ENCODE data around the gene PRCC.

Gene PRCC

GRCh38 chr1:156781585-156782186 is 14.4 kb downstream of the PRCC start:
- peaks cover 15% of the 10 kb centered on the region for H3K4me1 ChIP-seq (ENCODE audit: insufficient read depth, low read length, poor library complexity, severe bottlenecking)
- no peaks in the 10 kb centered on the region for H3K9me2 ChIP-seq (replicated peaks; ENCODE audit: low read depth, low read length)
- peaks cover 38% of the 10 kb centered on the region for H4K20me1 ChIP-seq (ENCODE audit: insufficient read depth, low read length, poor library complexity, severe bottlenecking)
- H2AFZ ChIP-seq (ENCODE audit: low read length): no peak overlapping the region
- H3K9ac ChIP-seq (ENCODE audit: low read depth, low read length, poor library complexity, severe bottlenecking): no peak overlapping the region
- H3K9me3 ChIP-seq (ENCODE audit: insufficient read depth, low read depth, low read length): no peaks in the 10 kb centered on the region
- peaks cover 50% of the 10 kb centered on the region for H3K36me3 ChIP-seq (ENCODE audit: insufficient read depth, low read length)
- H3K4me3 ChIP-seq (ENCODE audit: low read length, poor library complexity, severe bottlenecking): no peak overlapping the region
- no peaks in the 10 kb centered on the region for H3K27me3 ChIP-seq (ENCODE audit: insufficient read depth, low read length, poor library complexity, severe bottlenecking)
- TF ChIP-seq CTCF (conservative IDR thresholded peaks at IDR 0.05; ENCODE audit: low read length) (no peak), EZH2phosphoT487 (IDR thresholded peaks at IDR 0.05; ENCODE audit: borderline replicate concordance) (no peak)
- no peaks in the 10 kb centered on the region for H3F3A ChIP-seq (ENCODE audit: low read depth)
- no peak overlapping the region for H3K4me2 ChIP-seq (ENCODE audit: low read depth, low read length, poor library complexity, severe bottlenecking)
- H3K79me2 ChIP-seq (ENCODE audit: insufficient read depth, low read length): peaks cover 68% of the 10 kb centered on the region

- H3K9me2 ChIP-seq (replicated peaks; ENCODE audit: low read depth, low read length): no peaks in the 10 kb centered on the region
- H4K20me1 ChIP-seq (ENCODE audit: insufficient read depth, low read length, poor library complexity, severe bottlenecking): peaks cover 16% of the 10 kb centered on the region
- H3K79me2 ChIP-seq (ENCODE audit: insufficient read depth, low read length): peaks cover 43% of the 10 kb centered on the region
- peaks cover 75% of the 10 kb centered on the region for H3K36me3 ChIP-seq (ENCODE audit: insufficient read depth, low read length)
- no peaks in the 10 kb centered on the region for H3F3A ChIP-seq (ENCODE audit: low read depth)
- H3K4me3 ChIP-seq (ENCODE audit: low read length, poor library complexity, severe bottlenecking): no peak overlapping the region
- no peaks in the 10 kb centered on the region for H3K9me3 ChIP-seq (ENCODE audit: insufficient read depth, low read depth, low read length)
- H3K9ac ChIP-seq (ENCODE audit: low read depth, low read length, poor library complexity, severe bottlenecking): no peak overlapping the region
- no peaks in the 10 kb centered on the region for H3K4me1 ChIP-seq (ENCODE audit: insufficient read depth, low read length, poor library complexity, severe bottlenecking)
- no peak for TF ChIP-seq CTCF (conservative IDR thresholded peaks at IDR 0.05; ENCODE audit: low read length)
- no peak for TF ChIP-seq EZH2phosphoT487 (IDR thresholded peaks at IDR 0.05; ENCODE audit: borderline replicate concordance)
- no peak overlapping the region for H3K4me2 ChIP-seq (ENCODE audit: low read depth, low read length, poor library complexity, severe bottlenecking)
- no peak overlapping the region for H2AFZ ChIP-seq (ENCODE audit: low read length)
- H3K27me3 ChIP-seq (ENCODE audit: insufficient read depth, low read length, poor library complexity, severe bottlenecking): no peaks in the 10 kb centered on the region
These were observed 18.1 kb downstream of the PRCC start for GRCh38 chr1:156785458-156785857.

GRCh38 chr1:156786640-156787039 is 19.3 kb downstream of the PRCC start:
- no peak for TF ChIP-seq CTCF (conservative IDR thresholded peaks at IDR 0.05; ENCODE audit: low read length)
- no peak for TF ChIP-seq EZH2phosphoT487 (IDR thresholded peaks at IDR 0.05; ENCODE audit: borderline replicate concordance)
- H3K9me3 ChIP-seq (ENCODE audit: insufficient read depth, low read depth, low read length): no peaks in the 10 kb centered on the region
- no peak overlapping the region for H3K9ac ChIP-seq (ENCODE audit: low read depth, low read length, poor library complexity, severe bottlenecking)
- H3K4me2 ChIP-seq (ENCODE audit: low read depth, low read length, poor library complexity, severe bottlenecking): no peak overlapping the region
- no peak overlapping the region for H2AFZ ChIP-seq (ENCODE audit: low read length)
- H3K9me2 ChIP-seq (replicated peaks; ENCODE audit: low read depth, low read length): no peaks in the 10 kb centered on the region
- no peaks in the 10 kb centered on the region for H3K4me1 ChIP-seq (ENCODE audit: insufficient read depth, low read length, poor library complexity, severe bottlenecking)
- peaks cover 31% of the 10 kb centered on the region for H3K79me2 ChIP-seq (ENCODE audit: insufficient read depth, low read length)
- H3K4me3 ChIP-seq (ENCODE audit: low read length, poor library complexity, severe bottlenecking): no peak overlapping the region
- no peaks in the 10 kb centered on the region for H3F3A ChIP-seq (ENCODE audit: low read depth)
- H4K20me1 ChIP-seq (ENCODE audit: insufficient read depth, low read length, poor library complexity, severe bottlenecking): peaks cover 4% of the 10 kb centered on the region
- H3K36me3 ChIP-seq (ENCODE audit: insufficient read depth, low read length): peaks cover 77% of the 10 kb centered on the region
- no peaks in the 10 kb centered on the region for H3K27me3 ChIP-seq (ENCODE audit: insufficient read depth, low read length, poor library complexity, severe bottlenecking)
